GDM1 (cell line): ENCODE data around the gene TSSC4.

Source experiments
- DNase-seq: peaks from one replicate; lab custom pipeline; 2025; lab: John Stamatoyannopoulos, UW

Gene TSSC4

DNA sequence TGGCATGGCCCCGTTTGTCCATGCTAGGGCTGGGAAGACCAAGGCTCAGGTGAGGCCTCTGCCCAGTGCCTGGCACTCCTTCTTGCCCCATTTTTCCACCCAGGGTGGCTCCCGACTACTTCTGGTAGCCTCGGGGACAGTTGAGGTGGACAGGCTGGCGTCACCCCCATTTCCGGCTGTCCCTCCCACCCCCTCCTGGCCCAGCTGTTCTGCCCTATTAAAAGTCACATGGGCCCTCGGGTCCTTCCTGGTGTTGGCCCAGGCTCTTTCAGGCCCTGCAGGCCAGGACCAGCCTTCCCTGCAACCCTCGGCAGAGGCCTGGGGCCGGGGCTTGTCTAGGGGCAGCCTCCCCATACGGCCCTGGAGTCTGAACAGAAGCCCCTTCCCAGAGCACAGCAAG is 14.0 kb upstream of the TSSC4 start:
- DNase-seq = no peak

- no peak for DNase-seq
Observed at GRCh38 chr11:2387266-2387987, 13.1 kb upstream of the TSSC4 start.

DNA sequence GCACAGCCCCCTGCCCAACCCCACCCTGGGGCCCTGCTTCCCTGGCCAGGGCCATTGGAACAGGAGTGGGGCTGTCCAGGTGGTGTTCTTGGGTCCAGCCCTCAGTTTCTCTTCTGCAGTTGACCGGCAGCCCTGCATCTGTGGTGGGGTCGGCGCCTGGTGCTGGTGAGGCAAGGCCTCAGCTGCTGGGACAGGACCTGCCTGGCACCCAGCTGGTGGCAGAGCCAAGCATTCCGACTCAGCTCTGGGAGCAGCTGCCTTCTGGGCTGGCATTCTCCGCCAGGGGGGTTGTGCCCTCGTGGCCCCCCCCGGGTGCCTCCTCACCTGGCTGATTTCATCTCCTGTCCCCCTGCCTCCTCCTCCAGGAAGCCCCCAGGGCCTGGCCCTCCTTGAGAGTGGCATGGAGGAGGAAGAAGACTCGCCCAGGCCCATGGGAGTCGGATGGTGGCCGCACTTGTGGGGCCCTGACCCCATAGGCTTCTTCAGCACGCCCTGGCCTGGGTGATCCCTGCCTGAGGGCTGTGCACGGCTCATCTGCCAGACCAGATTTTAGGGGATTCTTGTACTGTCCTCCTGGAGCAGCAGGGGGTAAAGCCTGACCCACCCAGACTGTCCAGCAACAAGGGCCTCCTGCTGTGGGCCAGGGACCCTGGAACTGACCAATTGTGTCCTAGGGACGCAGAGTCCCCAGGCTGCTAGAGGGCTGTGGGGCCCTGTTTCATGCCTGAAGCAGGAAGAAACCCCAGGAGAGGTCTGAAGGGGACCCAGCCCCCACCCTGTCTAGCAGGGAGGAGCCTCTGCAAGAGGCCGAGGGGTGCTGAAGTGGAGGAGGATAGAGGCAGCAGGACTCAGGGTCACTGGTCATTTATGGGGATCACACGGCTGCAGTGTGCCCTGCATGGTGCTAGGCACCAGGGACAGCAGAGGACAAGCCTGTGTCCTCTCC is 11.8 kb upstream of the TSSC4 start:
- no peak for DNase-seq

DNA sequence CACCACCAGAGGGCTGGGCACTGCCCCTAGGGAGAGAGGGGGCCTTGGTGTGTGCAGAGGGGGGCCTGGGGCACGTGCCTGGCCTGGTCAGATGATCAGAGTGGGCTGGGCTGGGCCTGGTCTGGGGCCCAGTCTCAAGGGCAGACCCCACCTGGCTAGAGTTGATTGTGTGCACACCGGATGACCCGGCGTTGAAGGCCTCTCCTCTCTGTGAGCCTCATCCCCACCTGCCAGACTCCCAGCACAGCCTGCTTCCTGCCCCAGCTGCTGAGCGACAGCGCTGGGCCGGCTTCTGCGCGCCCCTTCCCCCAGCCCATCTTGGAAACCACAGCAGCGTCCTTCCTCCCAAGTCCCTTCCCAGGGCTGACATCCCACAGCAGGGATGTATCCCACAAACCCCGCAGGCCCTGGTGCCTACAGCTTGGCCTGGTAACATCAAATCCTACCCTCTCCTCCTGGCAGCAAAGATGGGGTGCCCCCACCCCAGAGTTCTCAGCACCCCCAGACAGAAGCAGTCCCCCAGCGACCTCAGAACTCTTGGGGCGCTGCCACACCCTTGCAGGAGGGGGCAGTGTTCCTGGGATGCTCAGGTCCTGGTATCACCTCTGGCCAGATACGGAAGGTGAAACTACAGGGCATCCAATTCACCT is 11.0 kb upstream of the TSSC4 start:
- DNase-seq = no peak

DNA sequence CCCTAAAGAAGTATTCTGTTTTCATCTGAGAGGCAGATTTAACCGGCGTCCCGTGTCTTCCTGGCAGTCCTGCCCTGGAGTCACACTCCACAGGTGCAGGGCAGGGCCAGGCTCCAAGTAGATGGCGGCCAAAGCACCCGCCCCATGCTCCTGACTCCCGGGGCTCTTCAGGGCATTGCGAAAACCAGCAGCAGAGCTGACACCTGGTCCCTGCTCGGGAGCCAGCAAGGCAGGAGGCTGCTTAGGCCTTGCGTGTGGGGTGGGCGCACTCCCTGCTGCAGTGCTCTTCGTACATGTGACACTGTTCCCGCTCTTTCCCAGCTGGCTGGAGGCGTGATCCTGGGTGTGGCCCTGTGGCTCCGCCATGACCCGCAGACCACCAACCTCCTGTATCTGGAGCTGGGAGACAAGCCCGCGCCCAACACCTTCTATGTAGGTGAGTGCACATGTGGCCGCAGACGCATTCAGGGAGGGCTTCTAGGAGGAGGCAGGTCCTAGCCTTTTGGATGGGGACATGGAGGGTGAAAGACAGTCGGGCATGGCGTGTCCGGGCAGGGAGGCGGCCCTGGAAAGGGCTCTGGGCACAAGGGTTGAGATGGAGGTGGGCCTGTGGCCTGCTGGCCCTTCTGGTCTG is 10.3 kb upstream of the TSSC4 start:
- no peak for DNase-seq

- DNase-seq = no peak
Observed at GRCh38 chr11:2390725-2391151, 9.8 kb upstream of the TSSC4 start.

GRCh38 chr11:2391181-2391975 is 9.2 kb upstream of the TSSC4 start:
- no peak for DNase-seq

- no peak for DNase-seq
Observed at GRCh38 chr11:2392241-2392959, 8.2 kb upstream of the TSSC4 start.

DNA sequence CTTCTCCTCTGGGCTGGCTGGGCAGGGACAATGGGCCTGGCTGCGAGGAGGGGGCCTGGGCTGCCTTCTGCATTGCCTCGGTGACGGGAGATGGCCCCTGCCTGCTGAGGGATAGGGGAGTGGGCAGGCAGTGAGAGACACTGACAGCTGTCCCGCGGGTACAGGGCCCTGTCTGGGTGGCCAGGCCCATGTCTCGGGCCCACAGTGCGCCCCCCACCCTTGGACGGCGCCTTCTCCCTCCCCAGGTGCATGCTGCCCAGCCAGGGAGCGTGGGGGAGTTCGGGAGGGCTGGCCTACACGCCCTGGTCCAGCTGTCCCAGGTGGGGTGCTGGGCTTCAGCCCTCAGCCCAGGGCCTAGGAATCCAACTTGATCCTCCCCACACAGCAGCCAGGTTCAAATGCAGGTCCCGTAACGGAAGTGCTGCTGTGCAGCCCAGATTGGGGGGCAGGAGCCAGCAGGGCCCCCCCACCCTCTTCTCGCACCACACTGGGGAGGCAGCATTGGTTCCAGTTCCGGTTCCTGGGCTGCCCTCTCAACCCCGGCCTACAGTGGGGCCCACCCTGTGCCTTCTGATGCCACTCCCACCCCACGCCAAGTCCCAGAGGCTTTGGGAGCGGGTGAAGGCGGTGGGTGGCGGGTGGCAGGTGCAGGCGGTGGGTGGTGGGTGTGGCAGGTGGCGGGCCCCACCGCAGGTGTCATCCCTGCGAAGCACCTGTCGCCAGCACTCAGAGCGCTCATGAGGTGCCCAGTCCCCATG is 7.3 kb upstream of the TSSC4 start:
- DNase-seq = no peak

GRCh38 chr11:2393941-2394817 is 6.4 kb upstream of the TSSC4 start:
- DNase-seq = no peak

- no peak for DNase-seq
Observed at GRCh38 chr11:2394818-2395105, 5.8 kb upstream of the TSSC4 start.

- no peak for DNase-seq
Observed at GRCh38 chr11:2395211-2395730, 5.3 kb upstream of the TSSC4 start.

DNA sequence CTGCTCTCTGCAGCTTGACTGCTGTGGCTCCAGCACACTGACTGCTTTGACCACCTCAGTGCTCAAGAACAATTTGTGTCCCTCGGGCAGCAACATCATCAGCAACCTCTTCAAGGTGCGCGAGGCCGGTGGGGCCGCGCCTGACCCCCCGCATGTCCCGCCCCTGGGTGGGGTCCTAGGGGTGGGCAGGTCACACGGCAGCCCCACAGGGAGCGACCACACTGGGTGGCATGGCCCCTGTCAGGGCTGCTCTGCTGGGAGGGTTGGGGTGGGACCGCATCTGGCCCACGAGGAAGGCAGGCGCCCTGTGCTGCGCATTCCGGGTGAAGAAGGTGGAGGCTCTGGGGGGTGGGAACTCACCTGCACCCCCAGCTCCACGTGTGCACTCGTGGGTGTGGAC is 4.7 kb upstream of the TSSC4 start:
- DNase-seq = no peak

DNA sequence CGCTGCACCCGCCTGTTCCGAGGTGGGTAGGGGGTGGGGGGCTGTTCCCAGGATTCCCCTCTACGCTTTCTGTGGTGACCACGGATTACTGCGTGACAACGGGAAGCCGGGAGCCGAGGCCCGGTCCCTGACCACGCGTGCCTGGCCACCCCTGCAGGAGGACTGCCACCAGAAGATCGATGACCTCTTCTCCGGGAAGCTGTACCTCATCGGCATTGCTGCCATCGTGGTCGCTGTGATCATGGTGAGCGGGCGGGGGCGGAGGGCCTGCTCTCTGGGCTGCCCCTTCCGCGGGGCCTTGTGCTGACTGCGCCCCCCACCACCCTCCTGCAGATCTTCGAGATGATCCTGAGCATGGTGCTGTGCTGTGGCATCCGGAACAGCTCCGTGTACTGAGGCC is 4.1 kb upstream of the TSSC4 start:
- DNase-seq = no peak

GRCh38 chr11:2397005-2397404 is 3.5 kb upstream of the TSSC4 start:
- DNase-seq = no peak

DNA sequence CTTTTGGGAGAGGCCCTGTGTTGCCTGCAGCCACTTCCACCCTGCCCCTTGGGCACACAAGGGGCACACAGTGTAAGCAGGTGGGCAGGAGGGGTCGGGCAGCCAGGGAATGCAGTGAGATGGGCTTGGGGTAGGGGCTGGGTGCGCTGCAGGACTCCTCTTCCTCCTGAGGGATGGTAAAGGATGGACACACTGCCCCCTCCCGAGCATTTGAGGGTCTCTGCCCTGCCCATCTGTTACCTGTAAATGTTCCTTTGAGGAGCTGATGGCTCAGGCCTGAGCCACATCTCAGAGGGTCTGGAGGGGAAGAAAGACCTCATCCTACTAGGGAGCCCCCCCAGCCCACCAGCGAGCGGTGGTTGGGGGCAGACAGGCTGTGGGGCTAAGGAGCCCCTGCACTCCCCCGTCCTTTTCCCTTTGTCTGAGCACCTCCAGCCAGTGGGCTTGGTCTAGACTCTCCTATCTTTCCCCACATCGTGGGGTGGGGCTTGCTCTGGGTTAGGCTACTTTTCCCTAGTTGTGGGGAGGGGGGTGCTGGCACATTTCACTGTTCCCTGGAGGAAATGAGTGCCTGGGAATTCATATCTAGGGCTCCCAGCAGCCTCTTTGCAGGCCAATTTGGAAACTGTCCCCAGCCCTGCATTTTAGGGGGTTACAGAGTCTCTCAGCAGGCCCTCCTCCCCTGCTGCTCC is 1.7 kb upstream of the TSSC4 start:
- DNase-seq = no peak

- DNase-seq = no peak
Observed at GRCh38 chr11:2399488-2400068, 972 bp upstream of the TSSC4 start.
